GM12892 (cell line): Measurements from ENCODE around the gene NOC3L.
"Not testable (repeated sequence)": the region's sequence is repeated elsewhere in the genome, so short reads cannot be mapped to it uniquely, and the experiment has no call there.

ENCODE experiments used
- DNase-seq: peaks from one replicate; pipeline ENCODE4 v3.0.0; 2011; ENCODE audit not compliant: insufficient read length
- FAIRE-seq: peaks from 2 replicates; lab custom pipeline; 2011; peaks lifted over from hg19 to GRCh38; lab: Jason Lieb, UNC
- POLR2A ChIP-seq: IDR thresholded peaks from 2 replicates; pipeline ENCODE4 v1.6.1; 2011; ENCODE audit warnings: low read depth, low read length, control low read depth
- POLR2AphosphoS5 ChIP-seq: IDR thresholded peaks from 2 replicates; pipeline ENCODE4 v1.6.1; 2011; ENCODE audit warnings: low read depth, low read length, control low read depth
- TAF1 ChIP-seq: IDR thresholded peaks from 2 replicates; pipeline ENCODE4 v1.6.1; 2011; ENCODE audit warnings: low read depth, mild to moderate bottlenecking, control low read depth, low read length, borderline replicate concordance

Gene NOC3L

GRCh38 chr10:94383530-94383929, 20.8 kb upstream of the NOC3L start:
- TF ChIP-seq POLR2A (no peak), TAF1 (no peak), POLR2AphosphoS5 (no peak)
- no peak for FAIRE-seq
- DNase-seq, result no peak

GRCh38 chr10:94376865-94377264, 14.1 kb upstream of the NOC3L start:
- TF ChIP-seq TAF1 (no peak), POLR2AphosphoS5 (no peak), POLR2A (no peak)
- DNase-seq (no peak), FAIRE-seq (no peak)

- no peak for DNase-seq
- TF ChIP-seq POLR2A, result no peak
- no peak for TF ChIP-seq POLR2AphosphoS5
- TF ChIP-seq TAF1, result no peak
- FAIRE-seq, result no peak
These were observed 12.6 kb upstream of the NOC3L start for GRCh38 chr10:94375374-94375773.

GRCh38 chr10:94370501-94370900, 7.8 kb upstream of the NOC3L start:
- TF ChIP-seq POLR2AphosphoS5 (no peak), TAF1 (no peak), POLR2A (no peak)
- no peak for DNase-seq
- FAIRE-seq, result no peak

GRCh38 chr10:94366382-94366781, 3.6 kb upstream of the NOC3L start:
- FAIRE-seq (no peak), DNase-seq (no peak)
- TF ChIP-seq POLR2A (no peak), TAF1 (no peak), POLR2AphosphoS5 (no peak)

- FAIRE-seq (no peak), DNase-seq (no peak)
- TF ChIP-seq TAF1 (no peak), POLR2A (no peak), POLR2AphosphoS5 (no peak)
These were observed 1.7 kb upstream of the NOC3L start for GRCh38 chr10:94364482-94364881.

GRCh38 chr10:94363251-94363565, 469 bp upstream of the NOC3L start:
- FAIRE-seq (no peak), DNase-seq (no peak)
- no peak for TF ChIP-seq POLR2AphosphoS5

- TF ChIP-seq POLR2A (no peak), POLR2AphosphoS5 (no peak), TAF1 (no peak)
- FAIRE-seq (peak; percentile 82), DNase-seq (no peak)
These were observed 1.5 kb downstream of the NOC3L start for GRCh38 chr10:94361171-94361794.

GRCh38 chr10:94358480-94358879, 4.3 kb downstream of the NOC3L start:
- FAIRE-seq (no peak), DNase-seq (no peak)
- no peak for TF ChIP-seq POLR2A
- TF ChIP-seq TAF1, result no peak
- no peak for TF ChIP-seq POLR2AphosphoS5

- FAIRE-seq, result no peak
- no peak for DNase-seq
- TF ChIP-seq POLR2AphosphoS5, result no peak
- no peak for TF ChIP-seq POLR2A
- no peak for TF ChIP-seq TAF1
These were observed 5.5 kb downstream of the NOC3L start for GRCh38 chr10:94357193-94357592.

- DNase-seq, result no peak
- no peak for TF ChIP-seq TAF1
- no peak for FAIRE-seq
These were observed 6.9 kb downstream of the NOC3L start for GRCh38 chr10:94355841-94356240.

- FAIRE-seq (no peak), DNase-seq (no peak)
- TF ChIP-seq POLR2A (no peak), TAF1 (no peak), POLR2AphosphoS5 (no peak)
These were observed 9.4 kb downstream of the NOC3L start for GRCh38 chr10:94353336-94353735.

- FAIRE-seq, result no peak
- no peak for TF ChIP-seq TAF1
- no peak for TF ChIP-seq POLR2A
- TF ChIP-seq POLR2AphosphoS5, result no peak
- no peak for DNase-seq
These were observed 11.7 kb downstream of the NOC3L start for GRCh38 chr10:94351089-94351488.

- not testable (repeated sequence) for FAIRE-seq, DNase-seq
These were observed 12.2 kb downstream of the NOC3L start for GRCh38 chr10:94350500-94350899.
